H9 (cell line): Measurements from ENCODE around the gene TMEM132C. TPM values are rescaled to one million over a fixed set of nuclear protein-coding genes. Genes with fewer than 3 reads are reported as not detected.

ENCODE experiments used
- DNase-seq: peaks from one replicate; pipeline ENCODE4 v3.0.0-alpha.2; 2017
- H2AFZ ChIP-seq: one replicate; pipeline ENCODE4 v1.6.1; 2013; ENCODE audit warnings: mild to moderate bottlenecking, low read length, control low read depth, moderate library complexity
- H2AK5ac ChIP-seq: 2 replicates; pipeline ENCODE4 v1.6.1; 2013; ENCODE audit warnings: low read length, control low read depth, mixed read lengths; ENCODE audit not compliant: insufficient read length
- H2BK120ac ChIP-seq: one replicate; pipeline ENCODE4 v1.6.1; 2013; ENCODE audit warnings: low read depth, mild to moderate bottlenecking, low read length, control low read depth, inconsistent platforms; ENCODE audit not compliant: poor library complexity, severe bottlenecking
- H2BK12ac ChIP-seq: 2 replicates; pipeline ENCODE4 v1.6.1; 2013; ENCODE audit warnings: low read length, control low read depth, mixed read lengths, low read depth; ENCODE audit not compliant: insufficient read length
- H2BK15ac ChIP-seq: 2 replicates; pipeline ENCODE4 v1.6.1; 2013; ENCODE audit warnings: low read depth, low read length, control low read depth
- H2BK20ac ChIP-seq: one replicate; pipeline ENCODE4 v1.6.1; 2013; ENCODE audit warnings: low read depth, mild to moderate bottlenecking, low read length, control low read depth, inconsistent platforms; ENCODE audit not compliant: poor library complexity, severe bottlenecking
- H2BK5ac ChIP-seq: 2 replicates; pipeline ENCODE4 v1.6.1; 2013; ENCODE audit warnings: low read length, control low read depth, mixed read lengths; ENCODE audit not compliant: insufficient read length
- H3K14ac ChIP-seq: 2 replicates; pipeline ENCODE4 v1.6.1; 2013; ENCODE audit warnings: low read length, control low read depth; ENCODE audit not compliant: insufficient read depth
- H3K18ac ChIP-seq: 2 replicates; pipeline ENCODE4 v1.6.1; 2013; ENCODE audit warnings: low read depth, mild to moderate bottlenecking, mixed read lengths, low read length, control low read depth; ENCODE audit not compliant: insufficient read length
- H3K23ac ChIP-seq: 2 replicates; pipeline ENCODE4 v1.6.1; 2013; ENCODE audit warnings: low read length, control low read depth, mixed read lengths, low read depth; ENCODE audit not compliant: insufficient read length
- H3K23me2 ChIP-seq: 2 replicates; pipeline ENCODE4 v1.6.1; 2013; ENCODE audit warnings: low read depth, mild to moderate bottlenecking, mixed read lengths, low read length, control low read depth; ENCODE audit not compliant: insufficient read length, poor library complexity, severe bottlenecking
- H3K27ac ChIP-seq: 2 replicates; pipeline ENCODE4 v1.5.1; 2013; ENCODE audit warnings: low read length, control low read depth, mixed read lengths, low read depth; ENCODE audit not compliant: insufficient read length
- H3K27me3 ChIP-seq: 2 replicates; pipeline ENCODE4 v1.6.1; 2013; ENCODE audit warnings: low read length, control low read depth, inconsistent platforms; ENCODE audit not compliant: insufficient read depth
- H3K4ac ChIP-seq: 2 replicates; pipeline ENCODE4 v1.6.1; 2013; ENCODE audit warnings: low read depth, mild to moderate bottlenecking, control low read depth, inconsistent platforms, low read length, moderate library complexity
- H3K4me1 ChIP-seq: 2 replicates; pipeline ENCODE4 v1.6.1; 2013; ENCODE audit warnings: low read length, control low read depth, inconsistent platforms; ENCODE audit not compliant: insufficient read depth
- H3K4me2 ChIP-seq: 2 replicates; pipeline ENCODE4 v1.6.1; 2013; ENCODE audit warnings: low read length, control low read depth, mixed read lengths; ENCODE audit not compliant: insufficient read length, insufficient read depth
- H3K56ac ChIP-seq: 2 replicates; pipeline ENCODE4 v1.6.1; 2013; ENCODE audit warnings: low read depth, mild to moderate bottlenecking, mixed read lengths, low read length, control low read depth; ENCODE audit not compliant: insufficient read length
- H3K79me1 ChIP-seq: 2 replicates; pipeline ENCODE4 v1.6.1; 2013; ENCODE audit warnings: low read depth, mild to moderate bottlenecking, moderate library complexity, low read length, control low read depth, inconsistent platforms; ENCODE audit not compliant: insufficient read depth, poor library complexity, severe bottlenecking
- H3K79me2 ChIP-seq: 2 replicates; pipeline ENCODE4 v1.6.1; 2013; ENCODE audit warnings: low read length, control low read depth, inconsistent platforms; ENCODE audit not compliant: insufficient read depth
- H3K9ac ChIP-seq: 2 replicates; pipeline ENCODE4 v1.6.1; 2013; ENCODE audit warnings: low read length, control low read depth, mixed read lengths; ENCODE audit not compliant: insufficient read length; ENCODE audit errors: extremely low read depth
- H3K9me3 ChIP-seq: one replicate; pipeline ENCODE4 v1.6.1; 2013; ENCODE audit warnings: low read depth, low read length, inconsistent platforms; ENCODE audit not compliant: control insufficient read depth
- H3T11ph ChIP-seq: one replicate; pipeline ENCODE4 v1.6.1; 2013; ENCODE audit warnings: mild to moderate bottlenecking, low read length, control low read depth, inconsistent platforms
- H4K20me1 ChIP-seq: one replicate; pipeline ENCODE4 v1.6.1; 2013; ENCODE audit not compliant: control insufficient read depth, insufficient read length, insufficient read depth
- H4K5ac ChIP-seq: 2 replicates; pipeline ENCODE4 v1.6.1; 2013; ENCODE audit warnings: low read depth, mild to moderate bottlenecking, mixed read lengths, low read length, control low read depth; ENCODE audit not compliant: insufficient read length
- H4K8ac ChIP-seq: replicated peaks from 2 replicates; pipeline ENCODE4 v1.6.1; 2013; ENCODE audit warnings: low read length, control low read depth, mixed read lengths, low read depth; ENCODE audit not compliant: insufficient read length
- H4K91ac ChIP-seq: 2 replicates; pipeline ENCODE4 v1.6.1; 2013; ENCODE audit warnings: low read depth, mild to moderate bottlenecking, moderate library complexity, mixed read lengths, low read length, control low read depth; ENCODE audit not compliant: insufficient read length
- H3K27ac Mint-ChIP-seq, 3 experiments: 2 replicates in 2 of 3; 3 replicates in 1 of 3; pipeline ENCODE4 v1.8.0; 2020 to 2021; ENCODE audit warnings: mixed read lengths in 3 of 3, mild to moderate bottlenecking in 1 of 3, moderate library complexity in 1 of 3
- H3K27me3 Mint-ChIP-seq: 2 replicates; pipeline ENCODE4 v1.8.0; 2021; ENCODE audit warnings: low read depth, mild to moderate bottlenecking, moderate library complexity, mixed read lengths
- H3K36me3 Mint-ChIP-seq, 3 experiments: 2 replicates in 2 of 3; 3 replicates in 1 of 3; pipeline ENCODE4 v1.8.0; 2020 to 2021; ENCODE audit warnings: low read depth in 3 of 3, mixed read lengths in 3 of 3; ENCODE audit not compliant: insufficient read depth in 1 of 3
- H3K4me1 Mint-ChIP-seq, 2 experiments: 2 replicates each; pipeline ENCODE4 v1.8.0; 2020; ENCODE audit warnings: mixed read lengths in 2 of 2
- H3K4me3 Mint-ChIP-seq, 2 experiments: 2 replicates in 1 of 2; 3 replicates in 1 of 2; pipeline ENCODE4 v1.8.0; 2020 to 2021; ENCODE audit warnings: mild to moderate bottlenecking in 2 of 2, mixed read lengths in 2 of 2, moderate library complexity in 1 of 2
- H3K9me3 Mint-ChIP-seq, 2 experiments: 2 replicates in 1 of 2; 3 replicates in 1 of 2; pipeline ENCODE4 v1.8.0; 2020; ENCODE audit warnings: mild to moderate bottlenecking in 2 of 2, mixed read lengths in 2 of 2, moderate library complexity in 1 of 2
- WGBS: extraction: QIAGEN DNeasy Blood & Tissue Kit; methylation state at CpG from one replicate; pipeline ENCODE4 v1.1.7; 2013; ENCODE audit warnings: missing lambda C conversion rate, low lambda C conversion rate, mixed read lengths; ENCODE audit not compliant: insufficient read length; ENCODE audit errors: extremely low coverage; 5-methylcytosine and 5-hydroxymethylcytosine counted together
- total RNA-seq: library from RNA; stranded (reverse); gene quantifications from 2 replicates; pipeline ENCODE4 v1.2.1, GENCODE V29; 2021
- TF ChIP-seq, protein P1 (sequence below): fragments of 200-600 bp; sonication (generic); conservative IDR thresholded peaks from 3 replicates; pipeline ENCODE4 v1.8.0; 2021; ENCODE audit warnings: antibody characterized with exemption, mild to moderate bottlenecking

TMEM132C gene
- total RNA-seq, 1 experiment from 2014 or later, result 0.22 TPM

DNA sequence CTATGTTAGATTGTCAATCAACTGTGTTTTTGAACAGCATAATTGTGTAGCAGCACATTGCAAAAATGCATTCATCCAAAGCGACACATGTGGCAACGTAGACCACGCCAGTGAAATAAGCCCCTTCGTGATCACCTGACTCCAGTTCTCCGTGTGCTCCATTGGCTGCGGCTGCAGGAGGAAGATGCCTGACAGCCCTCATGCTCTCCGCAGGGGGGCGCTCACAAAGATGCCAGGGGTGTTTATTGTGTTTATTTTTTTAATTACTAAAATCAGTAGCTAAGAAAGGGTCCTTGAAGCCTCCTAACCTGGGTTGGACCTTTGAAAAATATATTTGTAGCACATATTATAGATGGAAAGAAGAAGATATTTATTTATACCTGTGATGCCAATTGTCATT, 440.5 kb downstream of the TMEM132C start:
- Histone ChIP-seq H2BK20ac (no peak overlapping the region), H3T11ph (no peak overlapping the region), H3K27ac (no peak overlapping the region), H2AK5ac (no peak overlapping the region), H3K18ac (no peak overlapping the region), H2BK12ac (no peak overlapping the region), H3K79me2 (no peaks in the 10 kb centered on the region), H3K9me3 (no peaks in the 10 kb centered on the region), H4K5ac (no peak overlapping the region), H2BK5ac (no peak overlapping the region), H2AFZ (no peak overlapping the region), H3K9ac (no peak overlapping the region), H4K8ac (no peak overlapping the region), H4K20me1 (no peaks in the 10 kb centered on the region), H4K91ac (no peak overlapping the region), H3K56ac (no peak overlapping the region), H3K4me2 (no peak overlapping the region), H2BK120ac (no peak overlapping the region), H3K27me3 (no peaks in the 10 kb centered on the region; the same call in 1 of the 2 replicates), H3K4me1 (no peaks in the 10 kb centered on the region), H3K23ac (no peak overlapping the region), H2BK15ac (no peak overlapping the region), H3K14ac (no peak overlapping the region), H3K23me2 (no peaks in the 10 kb centered on the region), H3K4ac (no peak overlapping the region), H3K79me1 (no peaks in the 10 kb centered on the region)
- H3K9me3 Mint-ChIP-seq, result no peaks in the 10 kb centered on the region
- H3K36me3 Mint-ChIP-seq, result no peaks in the 10 kb centered on the region
- H3K27me3 Mint-ChIP-seq, result no peaks in the 10 kb centered on the region; the same call in none of the 2 replicates
- no peak overlapping the region for H3K27ac Mint-ChIP-seq
- no peak overlapping the region for H3K4me3 Mint-ChIP-seq
- peaks cover 3% of the 10 kb centered on the region in 2 experiments for H3K4me1 Mint-ChIP-seq
- peak; percentile 52 for DNase-seq
- TF ChIP-seq, protein P1, sequence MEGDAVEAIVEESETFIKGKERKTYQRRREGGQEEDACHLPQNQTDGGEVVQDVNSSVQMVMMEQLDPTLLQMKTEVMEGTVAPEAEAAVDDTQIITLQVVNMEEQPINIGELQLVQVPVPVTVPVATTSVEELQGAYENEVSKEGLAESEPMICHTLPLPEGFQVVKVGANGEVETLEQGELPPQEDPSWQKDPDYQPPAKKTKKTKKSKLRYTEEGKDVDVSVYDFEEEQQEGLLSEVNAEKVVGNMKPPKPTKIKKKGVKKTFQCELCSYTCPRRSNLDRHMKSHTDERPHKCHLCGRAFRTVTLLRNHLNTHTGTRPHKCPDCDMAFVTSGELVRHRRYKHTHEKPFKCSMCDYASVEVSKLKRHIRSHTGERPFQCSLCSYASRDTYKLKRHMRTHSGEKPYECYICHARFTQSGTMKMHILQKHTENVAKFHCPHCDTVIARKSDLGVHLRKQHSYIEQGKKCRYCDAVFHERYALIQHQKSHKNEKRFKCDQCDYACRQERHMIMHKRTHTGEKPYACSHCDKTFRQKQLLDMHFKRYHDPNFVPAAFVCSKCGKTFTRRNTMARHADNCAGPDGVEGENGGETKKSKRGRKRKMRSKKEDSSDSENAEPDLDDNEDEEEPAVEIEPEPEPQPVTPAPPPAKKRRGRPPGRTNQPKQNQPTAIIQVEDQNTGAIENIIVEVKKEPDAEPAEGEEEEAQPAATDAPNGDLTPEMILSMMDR, result peak; percentile 65
- WGBS, result no CpG with 5 or more reads among the region's 8 CpGs
